ENCODE measurements around the gene GLI1.
"Not testable (repeated sequence)": the region's sequence is repeated elsewhere in the genome, so short reads cannot be mapped to it uniquely, and the experiment has no call there.

The GLI1 gene

GRCh38 chr12:57439762-57440266, 19.8 kb upstream of the GLI1 start:
- TF ChIP-seq CTCF (IDR thresholded peaks at IDR 0.05; ENCODE audit: insufficient read depth, low read length, poor library complexity, severe bottlenecking) (no peak), EZH2phosphoT487 (conservative IDR thresholded peaks at IDR 0.05; ENCODE audit: low read length) (no peak)
- no peak overlapping the region for H2AFZ ChIP-seq (ENCODE audit: low read depth, low read length, severe bottlenecking)
- H3K4me2 ChIP-seq (ENCODE audit: low read depth, low read length, poor library complexity, severe bottlenecking), result no peak overlapping the region
- no peaks in the 10 kb centered on the region for H3K9me2 ChIP-seq (replicated peaks; ENCODE audit: insufficient read depth, low read length)
- H3K4me3 ChIP-seq (ENCODE audit: insufficient read depth, low read length, poor library complexity, severe bottlenecking), result no peak overlapping the region
- 0 out of 2 replicates have a peak, but pooled peaks cover under 1% of the 10 kb centered on the region for H3F3A ChIP-seq (ENCODE audit: insufficient read depth)
- H3K27me3 ChIP-seq (ENCODE audit: low read length), result peaks cover 3% of the 10 kb centered on the region; the same call in 1 of the 2 replicates
- no peaks in the 10 kb centered on the region for H3K79me2 ChIP-seq (ENCODE audit: insufficient read depth, low read length)
- no peaks in the 10 kb centered on the region for H4K20me1 ChIP-seq (ENCODE audit: low read depth, low read length)
- H3K9ac ChIP-seq (ENCODE audit: low read length), result no peak overlapping the region
- no peaks in the 10 kb centered on the region for H3K36me3 ChIP-seq (ENCODE audit: low read length)
- H3K9me3 ChIP-seq (ENCODE audit: insufficient read depth, low read length), result no peaks in the 10 kb centered on the region
- H3K27ac ChIP-seq (ENCODE audit: low read depth, low read length), result no peak overlapping the region

- H4K20me1 ChIP-seq (ENCODE audit: low read depth, low read length); H2AFZ ChIP-seq (ENCODE audit: low read depth, low read length, severe bottlenecking); H3K4me2 ChIP-seq (ENCODE audit: low read depth, low read length, poor library complexity, severe bottlenecking); H3F3A ChIP-seq (ENCODE audit: insufficient read depth); H3K27me3 ChIP-seq (ENCODE audit: low read length); H3K4me3 ChIP-seq (ENCODE audit: insufficient read depth, low read length, poor library complexity, severe bottlenecking); H3K27ac ChIP-seq (ENCODE audit: low read depth, low read length); H3K9me3 ChIP-seq (ENCODE audit: insufficient read depth, low read length); H3K9ac ChIP-seq (ENCODE audit: low read length); H3K79me2 ChIP-seq (ENCODE audit: insufficient read depth, low read length); H3K36me3 ChIP-seq (ENCODE audit: low read length); H3K9me2 ChIP-seq (replicated peaks; ENCODE audit: insufficient read depth, low read length): not testable (repeated sequence)
These were observed 18.2 kb upstream of the GLI1 start for GRCh38 chr12:57441393-57441792.

GRCh38 chr12:57441846-57442427, 17.6 kb upstream of the GLI1 start:
- Histone ChIP-seq H3K9me3 (ENCODE audit: insufficient read depth, low read length) (no peaks in the 10 kb centered on the region), H3K9ac (ENCODE audit: low read length) (no peak overlapping the region), H3K79me2 (ENCODE audit: insufficient read depth, low read length) (no peaks in the 10 kb centered on the region), H3K9me2 (replicated peaks; ENCODE audit: insufficient read depth, low read length) (no peaks in the 10 kb centered on the region), H3K27ac (ENCODE audit: low read depth, low read length) (no peak overlapping the region), H4K20me1 (ENCODE audit: low read depth, low read length) (no peaks in the 10 kb centered on the region), H3K27me3 (ENCODE audit: low read length) (peaks cover 3% of the 10 kb centered on the region; the same call in 1 of the 2 replicates), H3K4me2 (ENCODE audit: low read depth, low read length, poor library complexity, severe bottlenecking) (no peak overlapping the region), H2AFZ (ENCODE audit: low read depth, low read length, severe bottlenecking) (no peak overlapping the region), H3K4me3 (ENCODE audit: insufficient read depth, low read length, poor library complexity, severe bottlenecking) (no peak overlapping the region), H3K36me3 (ENCODE audit: low read length) (no peaks in the 10 kb centered on the region), H3F3A (ENCODE audit: insufficient read depth) (peaks cover 7% of the 10 kb centered on the region; the same call in 1 of the 2 replicates)
- TF ChIP-seq EZH2phosphoT487 (conservative IDR thresholded peaks at IDR 0.05; ENCODE audit: low read length) (no peak), CTCF (IDR thresholded peaks at IDR 0.05; ENCODE audit: insufficient read depth, low read length, poor library complexity, severe bottlenecking) (no peak)

- not testable (repeated sequence) for H3K36me3 ChIP-seq (ENCODE audit: low read length); H3K9me2 ChIP-seq (replicated peaks; ENCODE audit: insufficient read depth, low read length); H3K79me2 ChIP-seq (ENCODE audit: insufficient read depth, low read length); H3K4me2 ChIP-seq (ENCODE audit: low read depth, low read length, poor library complexity, severe bottlenecking); H3K9me3 ChIP-seq (ENCODE audit: insufficient read depth, low read length); H3K4me3 ChIP-seq (ENCODE audit: insufficient read depth, low read length, poor library complexity, severe bottlenecking); H2AFZ ChIP-seq (ENCODE audit: low read depth, low read length, severe bottlenecking); H4K20me1 ChIP-seq (ENCODE audit: low read depth, low read length); H3K27me3 ChIP-seq (ENCODE audit: low read length); H3K9ac ChIP-seq (ENCODE audit: low read length); H3K27ac ChIP-seq (ENCODE audit: low read depth, low read length); H3F3A ChIP-seq (ENCODE audit: insufficient read depth)
These were observed 15.2 kb upstream of the GLI1 start for GRCh38 chr12:57444337-57444736.
